Tibial artery (tissue), 4 donors: ENCODE results near the gene PRPS1.
A peak's percentile ranks its signal among the peaks of the same experiment; 100 is the strongest.

Experiments used
- DNase-seq, 2 donors: peaks; one replicate each; pipeline ENCODE4 v3.0.0-alpha.2; 2019
- H3K27ac ChIP-seq, 2 donors: fragments of 200-600 bp; sonication (generic) in 1 of 2; 1 replicate in 1 of 2; 2 replicates in 1 of 2; pipeline ENCODE4 v1.5.1; 2018 to 2019; ENCODE audit warnings: mild to moderate bottlenecking in 1 of 2
- H3K27me3 ChIP-seq, 2 donors: fragments of 200-600 bp; sonication (generic) in 1 of 2; one replicate each; pipeline versions ENCODE4 v1.5.1 to v1.6.0; 2016 to 2019
- H3K36me3 ChIP-seq, 3 donors: fragments of 200-600 bp; sonication (generic) in 2 of 3; one replicate each; pipeline ENCODE4 v1.5.1; 2016 to 2019; ENCODE audit warnings: mild to moderate bottlenecking in 2 of 3
- H3K4me1 ChIP-seq, 4 donors: fragments of 200-600 bp; sonication (generic) in 2 of 4; 1 replicate in 3 of 4; 2 replicates in 1 of 4; pipeline ENCODE4 v1.5.1; 2016 to 2019
- H3K4me3 ChIP-seq, 2 donors: fragments of 200-600 bp; sonication (generic) in 1 of 2; 1 replicate in 1 of 2; 2 replicates in 1 of 2; pipeline ENCODE4 v1.5.1; 2018 to 2019; ENCODE audit warnings: mild to moderate bottlenecking in 2 of 2
- H3K9me3 ChIP-seq, 3 donors: fragments of 200-600 bp; sonication (generic) in 1 of 3; one replicate each; pipeline ENCODE4 v1.5.1; 2016 to 2019
- intact Hi-C: fragments of 100-400 bp; cut with DNase I; formaldehyde crosslinking; loops from one replicate; pipeline ENCODE4 v1.15.0; 2023; ENCODE audit warnings: low total_unique reads
- TF ChIP-seq, protein P1 (sequence below), 2 experiments: fragments of 200-600 bp in 1 of 2; fragments of 450-650 bp in 1 of 2; IDR thresholded peaks; one replicate each; pipeline ENCODE4 v1.5.1; 2017 to 2019; ENCODE audit warnings: antibody characterized with exemption in 2 of 2, mild to moderate bottlenecking in 1 of 2, moderate library complexity in 1 of 2

The PRPS1 gene

GRCh38 chrX:107625739-107626138 is 2.6 kb upstream of the PRPS1 start:
- DNase-seq = no peak
- Histone ChIP-seq H3K27me3 (no peaks in the 10 kb centered on the region), H3K36me3 (no peaks in the 10 kb centered on the region), H3K27ac (no peak overlapping the region), H3K4me3 (no peak overlapping the region), H3K9me3 (peaks cover 0 to 7% (median 0%) of the 10 kb centered on the region in 3 donors), H3K4me1 (peaks cover 0 to 7% (median 0%) of the 10 kb centered on the region in 4 donors)
- TF ChIP-seq, protein P1, sequence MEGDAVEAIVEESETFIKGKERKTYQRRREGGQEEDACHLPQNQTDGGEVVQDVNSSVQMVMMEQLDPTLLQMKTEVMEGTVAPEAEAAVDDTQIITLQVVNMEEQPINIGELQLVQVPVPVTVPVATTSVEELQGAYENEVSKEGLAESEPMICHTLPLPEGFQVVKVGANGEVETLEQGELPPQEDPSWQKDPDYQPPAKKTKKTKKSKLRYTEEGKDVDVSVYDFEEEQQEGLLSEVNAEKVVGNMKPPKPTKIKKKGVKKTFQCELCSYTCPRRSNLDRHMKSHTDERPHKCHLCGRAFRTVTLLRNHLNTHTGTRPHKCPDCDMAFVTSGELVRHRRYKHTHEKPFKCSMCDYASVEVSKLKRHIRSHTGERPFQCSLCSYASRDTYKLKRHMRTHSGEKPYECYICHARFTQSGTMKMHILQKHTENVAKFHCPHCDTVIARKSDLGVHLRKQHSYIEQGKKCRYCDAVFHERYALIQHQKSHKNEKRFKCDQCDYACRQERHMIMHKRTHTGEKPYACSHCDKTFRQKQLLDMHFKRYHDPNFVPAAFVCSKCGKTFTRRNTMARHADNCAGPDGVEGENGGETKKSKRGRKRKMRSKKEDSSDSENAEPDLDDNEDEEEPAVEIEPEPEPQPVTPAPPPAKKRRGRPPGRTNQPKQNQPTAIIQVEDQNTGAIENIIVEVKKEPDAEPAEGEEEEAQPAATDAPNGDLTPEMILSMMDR (IDR thresholded peaks at IDR 0.05) = no peak
- intact Hi-C loops = no loop called here

GRCh38 chrX:107626481-107626880 is 1.8 kb upstream of the PRPS1 start:
- H3K4me1 ChIP-seq = peaks cover 0 to 7% (median 0%) of the 10 kb centered on the region in 4 donors
- H3K9me3 ChIP-seq = peaks cover 0 to 7% (median 0%) of the 10 kb centered on the region in 3 donors
- intact Hi-C loops = no loop called here
- no peaks in the 10 kb centered on the region for H3K27me3 ChIP-seq
- H3K4me3 ChIP-seq = no peak overlapping the region
- H3K27ac ChIP-seq = no peak overlapping the region
- TF ChIP-seq, protein P1 (IDR thresholded peaks at IDR 0.05) = no peak
- no peaks in the 10 kb centered on the region for H3K36me3 ChIP-seq
- no peak for DNase-seq

GRCh38 chrX:107626916-107627315 is 1.4 kb upstream of the PRPS1 start:
- Histone ChIP-seq H3K4me1 (peaks cover 0 to 7% (median 0%) of the 10 kb centered on the region in 4 donors), H3K27me3 (no peaks in the 10 kb centered on the region), H3K27ac (no peak overlapping the region), H3K9me3 (peaks cover 0 to 7% (median 0%) of the 10 kb centered on the region in 3 donors), H3K4me3 (no peak overlapping the region), H3K36me3 (no peaks in the 10 kb centered on the region)
- DNase-seq = no peak
- intact Hi-C loops = no loop called here
- TF ChIP-seq, protein P1 (IDR thresholded peaks at IDR 0.05) = no peak

- peak; percentile 29 to 63 for DNase-seq
- H3K27ac ChIP-seq = peak overlapping the region; percentile 75 to 82
- intact Hi-C loops = no loop called here
Measured at GRCh38 chrX:107628662-107629539, 591 bp downstream of the PRPS1 start.

GRCh38 chrX:107629540-107629909 is 1.2 kb downstream of the PRPS1 start:
- TF ChIP-seq, protein P1 (IDR thresholded peaks at IDR 0.05) = no peak
- peak overlapping the region; percentile 67 to 73 for H3K4me3 ChIP-seq
- peak overlapping the region; percentile 75 to 82 for H3K27ac ChIP-seq
- H3K9me3 ChIP-seq = no peaks in the 10 kb centered on the region
- no peaks in the 10 kb centered on the region for H3K27me3 ChIP-seq
- DNase-seq = no peak
- intact Hi-C loops = no loop called here
- no peaks in the 10 kb centered on the region for H3K36me3 ChIP-seq
- H3K4me1 ChIP-seq = peaks cover 0 to 7% (median 0%) of the 10 kb centered on the region in 4 donors

More at GRCh38 chrX:107628662-107629539, 591 bp downstream of the PRPS1 start:
- Histone ChIP-seq H3K9me3 (no peaks in the 10 kb centered on the region), H3K36me3 (no peaks in the 10 kb centered on the region), H3K4me3 (peak overlapping the region; percentile 67 to 73), H3K4me1 (peaks cover 0 to 7% (median 0%) of the 10 kb centered on the region in 4 donors), H3K27me3 (no peaks in the 10 kb centered on the region)
- TF ChIP-seq, protein P1 (IDR thresholded peaks at IDR 0.05) = no peak
